ENCODE results near the gene SEMA3F.

DNA sequence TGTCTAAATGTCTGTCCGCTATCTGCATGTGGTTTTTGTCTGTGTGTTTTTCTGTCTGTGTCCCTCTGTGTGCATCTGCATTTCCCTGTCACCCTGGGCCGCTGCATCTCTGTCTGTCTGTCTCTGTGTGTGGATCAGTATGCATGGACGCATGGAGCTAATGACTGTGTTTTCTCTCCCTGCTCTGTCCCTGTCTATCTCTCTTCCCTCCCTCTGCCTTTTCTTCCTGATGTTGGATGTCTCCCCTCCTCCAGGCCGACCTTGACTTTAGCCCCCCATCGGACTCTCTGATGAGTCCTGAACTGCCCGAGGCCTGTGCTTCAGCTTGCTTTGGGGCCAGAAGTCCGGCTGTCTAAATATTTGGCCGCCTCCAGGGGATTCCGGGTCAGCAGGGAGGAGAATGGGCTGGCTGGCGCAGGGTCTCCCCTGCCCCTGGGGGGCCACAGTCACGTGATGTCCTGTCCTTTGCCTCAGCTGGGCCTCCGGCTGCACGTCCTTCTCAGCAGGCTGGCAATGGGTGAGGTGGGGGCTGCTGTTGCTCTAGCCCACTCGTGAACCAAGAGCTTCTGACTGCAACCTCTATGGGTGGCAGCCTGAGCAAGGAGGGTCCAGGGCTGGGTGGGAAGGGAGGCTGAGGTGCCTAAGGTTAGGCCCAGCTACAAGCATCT, 53.7 kb downstream of the SEMA3F start:
- TF ChIP-seq POLR2A (IDR thresholded peaks at IDR 0.05) = no peak
- TF ChIP-seq CTCF (IDR thresholded peaks at IDR 0.05) = no peak

Data from right lobe of liver (tissue), 4 donors.